HepG2 (cell line): Measurements from ENCODE around the gene PTGES3. TPM values are rescaled to one million over a fixed set of nuclear protein-coding genes. Genes with fewer than 3 reads are reported as not detected.

Experiments
- ADNP ChIP-seq: sonication (generic); formaldehyde crosslinking; IDR thresholded peaks from 2 replicates; pipeline ENCODE4 v1.4.0; 2020; ENCODE audit warnings: missing genetic modification reagents
- AGO1 ChIP-seq: fragments of 200-400 bp; formaldehyde crosslinking; IDR thresholded peaks from 2 replicates; pipeline ENCODE4 v1.6.1; 2017; ENCODE audit warnings: mild to moderate bottlenecking, low read depth, low read length, moderate library complexity; ENCODE audit not compliant: poor library complexity, severe bottlenecking
- CEBPG ChIP-seq: IDR thresholded peaks from 2 replicates; pipeline ENCODE4 v1.6.1; 2016
- CENPT ChIP-seq: sonication (generic); formaldehyde crosslinking; IDR thresholded peaks from 2 replicates; pipeline ENCODE4 v1.8.0; 2022; ENCODE audit warnings: low read depth, mild to moderate bottlenecking, moderate library complexity, missing genetic modification reagents
- ELF3 ChIP-seq: IDR thresholded peaks from 2 replicates; pipeline ENCODE4 v1.6.1; 2016; ENCODE audit warnings: missing genetic modification reagents, missing compliant biosample characterization
- HIVEP1 ChIP-seq: sonication (generic); formaldehyde crosslinking; IDR thresholded peaks from 2 replicates; pipeline ENCODE4 v1.4.0; 2020; ENCODE audit warnings: mild to moderate bottlenecking, missing genetic modification reagents
- KAT2B ChIP-seq: fragments of 150-350 bp; IDR thresholded peaks from 2 replicates; pipeline ENCODE4 v1.6.1; 2014; ENCODE audit warnings: low read depth, low read length, borderline replicate concordance
- MBNL3 ChIP-seq: fragments of 250-450 bp; sonication (Bioruptor Pico); conservative IDR thresholded peaks from 2 replicates; pipeline ENCODE4 v1.8.0; 2022; ENCODE audit warnings: mild to moderate bottlenecking, inconsistent platforms
- ONECUT2 ChIP-seq: sonication (generic); formaldehyde crosslinking; IDR thresholded peaks from 2 replicates; pipeline ENCODE4 v1.4.0; 2020; ENCODE audit warnings: missing genetic modification reagents
- PAWR ChIP-seq: sonication (generic); formaldehyde crosslinking; IDR thresholded peaks from 2 replicates; pipeline ENCODE4 v1.4.0; 2020; ENCODE audit warnings: missing genetic modification reagents, mild to moderate bottlenecking, borderline replicate concordance
- PRPF4 ChIP-seq: fragments of 200-400 bp; formaldehyde crosslinking; IDR thresholded peaks from 2 replicates; pipeline ENCODE4 v1.6.1; 2016; ENCODE audit warnings: low read length, low read depth; ENCODE audit not compliant: poor library complexity, severe bottlenecking
- RBM22 ChIP-seq: fragments of 200-400 bp; formaldehyde crosslinking; optimal IDR thresholded peaks from 2 replicates; pipeline ENCODE3; 2017; ENCODE audit warnings: mild to moderate bottlenecking, low read length, moderate library complexity
- RFX1 ChIP-seq: fragments of 450-650 bp; IDR thresholded peaks from 2 replicates; pipeline ENCODE4 v1.6.1; 2017
- SALL2 ChIP-seq: sonication (generic); formaldehyde crosslinking; IDR thresholded peaks from 2 replicates; pipeline ENCODE4 v1.8.1; 2023; ENCODE audit warnings: mild to moderate bottlenecking, missing genetic modification reagents, inconsistent platforms
- SAP130 ChIP-seq: IDR thresholded peaks from 2 replicates; pipeline ENCODE4 v1.6.1; 2016; ENCODE audit warnings: low read depth
- SRSF1 ChIP-seq: fragments of 200-400 bp; formaldehyde crosslinking; optimal IDR thresholded peaks from 2 replicates; pipeline ENCODE3; 2017; ENCODE audit warnings: mild to moderate bottlenecking, low read depth, low read length, moderate library complexity
- ZBTB37 ChIP-seq: sonication (generic); formaldehyde crosslinking; IDR thresholded peaks from 2 replicates; pipeline ENCODE4 v1.4.0; 2020; ENCODE audit warnings: mild to moderate bottlenecking, missing genetic modification reagents
- ZFAT ChIP-seq: sonication (generic); formaldehyde crosslinking; conservative IDR thresholded peaks from 2 replicates; pipeline ENCODE4 v1.8.1; 2023; ENCODE audit warnings: missing genetic modification reagents, inconsistent platforms
- ZHX1 ChIP-seq: sonication (generic); formaldehyde crosslinking; IDR thresholded peaks from 2 replicates; pipeline ENCODE4 v1.8.1; 2022; ENCODE audit warnings: low read depth, mild to moderate bottlenecking, missing genetic modification reagents
- ZMYM2 ChIP-seq: sonication (generic); formaldehyde crosslinking; IDR thresholded peaks from 2 replicates; pipeline ENCODE4 v1.8.0; 2022; ENCODE audit warnings: mild to moderate bottlenecking, missing genetic modification reagents
- ZNF101 ChIP-seq: sonication (generic); formaldehyde crosslinking; IDR thresholded peaks from 2 replicates; pipeline ENCODE4 v1.4.0; 2020; ENCODE audit warnings: mild to moderate bottlenecking, low read depth, missing genetic modification reagents, borderline replicate concordance
- ZNF280B ChIP-seq: sonication (generic); formaldehyde crosslinking; IDR thresholded peaks from 2 replicates; pipeline ENCODE4 v1.5.0; 2020; ENCODE audit warnings: missing genetic modification reagents, mild to moderate bottlenecking, borderline replicate concordance
- ZNF441 ChIP-seq: sonication (generic); formaldehyde crosslinking; IDR thresholded peaks from 2 replicates; pipeline ENCODE4 v1.7.0; 2021; ENCODE audit warnings: missing genetic modification reagents, borderline replicate concordance
- ZNF501 ChIP-seq: sonication (generic); formaldehyde crosslinking; IDR thresholded peaks from 2 replicates; pipeline ENCODE4 v1.5.1; 2020; ENCODE audit warnings: mild to moderate bottlenecking, moderate library complexity, missing genetic modification reagents
- ZNF644 ChIP-seq: IDR thresholded peaks from 2 replicates; pipeline ENCODE4 v1.6.1; 2016; ENCODE audit warnings: low read depth
- ZNF660 ChIP-seq: sonication (generic); formaldehyde crosslinking; IDR thresholded peaks from 2 replicates; pipeline ENCODE4 v1.5.1; 2020; ENCODE audit warnings: mild to moderate bottlenecking, low read depth, missing genetic modification reagents, borderline replicate concordance
- polyA plus RNA-seq, 8 experiments: library from polyadenylated mRNA; depleted of rRNA in 3 of 8; stranded (reverse) in 7 of 8; unstranded in 1 of 8; fragments of >200 nt; fragmentation: Illumina TruSeq in 4 of 8; extraction: Trizol in 4 of 8; gene quantifications; 2 replicates each; pipeline versions ENCODE4 v1.2.1 to v1.2.3, GENCODE V29; 2011 to 2016; ENCODE audit warnings: low read depth in 4 of 8, missing spikeins in 1 of 8, mixed read lengths in 1 of 8; ENCODE audit not compliant: insufficient read depth in 1 of 8
- total RNA-seq, 5 experiments: library from RNA; depleted of rRNA; stranded (reverse); fragments of >200 nt; fragmentation: Illumina TruSeq; extraction: Trizol; gene quantifications; 2 replicates each; pipeline ENCODE4 v1.2.3, GENCODE V29; 2016; ENCODE audit warnings: low read depth in 1 of 5

The PTGES3 gene
- total and polyA plus RNA-seq, 2 of the 13 experiments (the other 11 are each of a cell fraction or from before 2014, with no cell fraction given) = 54.4 to 159 TPM

- no peak for TF ChIP-seq ZNF660
- no peak for TF ChIP-seq ONECUT2
- TF ChIP-seq ZNF501 (CRISPR knock-in tag) = peak; percentile 97
- TF ChIP-seq ADNP = no peak
- peak; percentile 89 for TF ChIP-seq RBM22
- TF ChIP-seq MBNL3 = no peak
- no peak for TF ChIP-seq ZNF644 (CRISPR knock-in tag)
- TF ChIP-seq ZHX1 (CRISPR knock-in tag) = no peak
- no peak for TF ChIP-seq HIVEP1 (CRISPR knock-in tag)
- TF ChIP-seq ZNF280B (CRISPR knock-in tag) = peak; percentile 51; the same call in 1 of the 2 replicates
- TF ChIP-seq ZNF101 = 0 out of 2 replicates have a peak, but pooled peaks have one; percentile 31
- no peak for TF ChIP-seq PRPF4
- no peak for TF ChIP-seq CENPT (CRISPR knock-in tag)
- no peak for TF ChIP-seq ZFAT (CRISPR knock-in tag)
- peak; percentile 30 for TF ChIP-seq ELF3
- TF ChIP-seq PAWR (CRISPR knock-in tag) = no peak; the same call in 1 of the 2 replicates
- TF ChIP-seq SAP130 (CRISPR knock-in tag) = peak; percentile 95
- no peak for TF ChIP-seq AGO1
- TF ChIP-seq RFX1 = no peak
- no peak for TF ChIP-seq KAT2B
- TF ChIP-seq ZNF441 = no peak; the same call in 1 of the 2 replicates
- TF ChIP-seq ZBTB37 (CRISPR knock-in tag) = no peak
- no peak for TF ChIP-seq CEBPG (CRISPR knock-in tag)
- TF ChIP-seq SRSF1 = peak; percentile 91
- TF ChIP-seq SALL2 (CRISPR knock-in tag) = peak; percentile 69; the same call in 1 of the 2 replicates
- TF ChIP-seq ZMYM2 (CRISPR knock-in tag) = no peak
Measured at GRCh38 chr12:56645717-56646446, 42.2 kb downstream of the PTGES3 start, which contains the start of gene ATP5F1B (continued).
